ENCODE data around the gene NKAIN2.

Gene NKAIN2

DNA sequence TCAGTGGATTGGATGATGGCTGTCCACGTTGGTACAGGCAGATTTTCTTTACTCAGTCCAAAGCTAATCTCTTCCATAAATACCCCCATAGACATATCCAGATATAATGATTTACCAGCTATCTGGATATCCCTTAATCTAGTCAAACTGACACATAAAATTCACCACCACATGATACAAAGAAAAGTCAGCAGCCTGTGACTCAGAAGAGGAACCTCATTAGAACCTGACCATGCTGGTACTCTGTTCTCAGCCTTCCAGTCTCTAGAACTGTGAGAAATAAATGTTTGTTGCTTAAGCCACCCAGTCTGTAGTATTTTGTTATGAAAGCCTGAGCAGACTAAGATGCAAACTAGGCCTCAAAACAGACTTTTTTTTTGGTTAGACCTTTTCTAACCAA is 727.3 kb downstream of the NKAIN2 start:
- TF ChIP-seq, protein P1, sequence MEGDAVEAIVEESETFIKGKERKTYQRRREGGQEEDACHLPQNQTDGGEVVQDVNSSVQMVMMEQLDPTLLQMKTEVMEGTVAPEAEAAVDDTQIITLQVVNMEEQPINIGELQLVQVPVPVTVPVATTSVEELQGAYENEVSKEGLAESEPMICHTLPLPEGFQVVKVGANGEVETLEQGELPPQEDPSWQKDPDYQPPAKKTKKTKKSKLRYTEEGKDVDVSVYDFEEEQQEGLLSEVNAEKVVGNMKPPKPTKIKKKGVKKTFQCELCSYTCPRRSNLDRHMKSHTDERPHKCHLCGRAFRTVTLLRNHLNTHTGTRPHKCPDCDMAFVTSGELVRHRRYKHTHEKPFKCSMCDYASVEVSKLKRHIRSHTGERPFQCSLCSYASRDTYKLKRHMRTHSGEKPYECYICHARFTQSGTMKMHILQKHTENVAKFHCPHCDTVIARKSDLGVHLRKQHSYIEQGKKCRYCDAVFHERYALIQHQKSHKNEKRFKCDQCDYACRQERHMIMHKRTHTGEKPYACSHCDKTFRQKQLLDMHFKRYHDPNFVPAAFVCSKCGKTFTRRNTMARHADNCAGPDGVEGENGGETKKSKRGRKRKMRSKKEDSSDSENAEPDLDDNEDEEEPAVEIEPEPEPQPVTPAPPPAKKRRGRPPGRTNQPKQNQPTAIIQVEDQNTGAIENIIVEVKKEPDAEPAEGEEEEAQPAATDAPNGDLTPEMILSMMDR (IDR thresholded peaks at IDR 0.05; ENCODE audit: low read depth, low read length) = no peak
- H3K4me3 ChIP-seq (ENCODE audit: low read depth, low read length) = no peak overlapping the region

DNA sequence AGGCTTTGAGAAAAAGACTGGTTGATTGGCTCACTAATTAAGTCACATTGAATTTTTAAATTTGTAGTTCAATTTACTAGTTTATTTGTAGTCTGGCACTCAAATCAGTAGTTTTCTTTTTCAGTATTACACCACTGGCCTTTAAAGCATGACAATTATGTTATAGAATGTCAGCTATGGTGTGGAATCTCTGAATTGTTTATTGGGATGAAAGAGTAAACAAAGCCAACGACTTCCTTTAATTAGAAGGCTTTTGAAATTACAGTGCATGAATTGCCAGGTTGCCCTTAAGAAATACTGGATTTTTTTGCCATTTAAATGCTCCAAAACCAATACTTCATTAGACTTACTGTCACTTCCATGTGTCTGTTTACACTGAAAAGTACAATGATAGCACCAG is 731.6 kb downstream of the NKAIN2 start:
- no peak overlapping the region for H3K4me3 ChIP-seq (ENCODE audit: low read depth, low read length)
- TF ChIP-seq, protein P1 (IDR thresholded peaks at IDR 0.05; ENCODE audit: low read depth, low read length) = no peak

DNA sequence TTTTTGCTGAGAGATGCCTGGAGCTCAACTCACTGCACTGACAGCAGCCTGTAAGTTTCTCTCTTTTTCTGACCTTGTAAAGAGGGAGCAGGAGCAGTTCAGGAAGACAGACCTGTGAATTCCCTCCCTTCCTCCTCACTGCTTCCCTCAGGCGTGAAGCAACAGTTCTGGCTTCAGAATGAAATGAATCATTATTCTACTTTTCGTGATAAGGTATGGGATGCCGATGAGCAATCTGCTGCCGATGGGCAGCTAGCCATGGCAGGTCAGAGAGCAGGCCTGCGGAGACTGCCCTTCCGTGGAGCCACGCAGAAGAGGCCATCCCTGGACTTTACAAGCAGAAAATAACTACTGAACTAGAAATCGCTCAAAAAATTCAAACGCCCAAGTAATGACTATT is 732.1 kb downstream of the NKAIN2 start:
- no peak overlapping the region for H3K4me3 ChIP-seq (ENCODE audit: low read depth, low read length)
- TF ChIP-seq, protein P1 (IDR thresholded peaks at IDR 0.05; ENCODE audit: low read depth, low read length) = no peak

DNA sequence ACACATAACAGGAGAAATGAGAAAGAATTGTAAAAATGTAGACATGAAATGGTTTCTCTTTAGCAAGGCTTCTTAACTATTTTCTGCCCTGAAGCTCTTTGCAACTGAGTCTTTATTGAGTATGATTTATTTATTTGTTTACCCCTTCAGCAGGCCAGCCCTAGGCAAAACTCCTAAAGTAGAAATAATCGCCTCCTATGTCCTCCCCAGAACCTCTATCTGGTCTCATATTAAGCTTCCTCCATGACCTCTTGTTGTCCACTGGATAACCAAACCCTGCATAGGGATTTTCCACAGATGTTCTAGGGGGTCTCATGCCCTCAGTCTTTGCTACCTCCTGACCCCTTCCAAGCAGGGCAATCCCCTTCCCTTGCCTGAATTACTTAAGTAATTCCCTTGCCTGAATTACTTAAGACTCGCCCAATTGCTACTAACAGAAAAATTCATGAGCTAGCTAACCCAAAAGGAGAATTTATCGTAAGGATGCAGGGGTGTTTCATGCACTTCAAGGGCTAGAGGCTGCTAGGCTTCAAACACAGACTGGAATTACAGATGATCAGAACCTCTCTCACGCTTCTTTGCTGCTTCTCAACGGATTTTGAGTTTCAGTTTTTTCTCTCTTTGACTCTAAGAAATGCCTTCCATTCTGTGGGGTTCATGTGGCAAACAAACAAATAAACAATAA is 732.6 kb downstream of the NKAIN2 start:
- TF ChIP-seq, protein P1 (IDR thresholded peaks at IDR 0.05; ENCODE audit: low read depth, low read length) = no peak
- no peak overlapping the region for H3K4me3 ChIP-seq (ENCODE audit: low read depth, low read length)

DNA sequence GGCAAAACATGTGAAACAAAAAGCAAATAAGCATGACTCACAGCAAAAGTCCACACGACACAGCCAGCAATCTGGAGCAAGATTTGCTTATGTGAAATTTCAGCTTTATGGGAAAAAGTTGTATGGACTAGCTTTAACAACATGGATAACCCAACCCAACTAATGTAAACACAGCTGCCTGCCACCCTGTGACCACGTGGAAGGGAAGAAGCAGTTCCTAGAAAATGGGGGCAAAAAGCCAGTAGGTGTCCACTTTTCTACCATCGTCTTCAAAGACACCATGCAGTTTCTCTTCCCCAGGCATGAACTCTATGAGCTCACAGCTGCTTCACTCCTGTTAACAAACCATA is 733.2 kb downstream of the NKAIN2 start:
- TF ChIP-seq, protein P1 (IDR thresholded peaks at IDR 0.05; ENCODE audit: low read depth, low read length) = no peak
- H3K4me3 ChIP-seq (ENCODE audit: low read depth, low read length) = no peak overlapping the region

DNA sequence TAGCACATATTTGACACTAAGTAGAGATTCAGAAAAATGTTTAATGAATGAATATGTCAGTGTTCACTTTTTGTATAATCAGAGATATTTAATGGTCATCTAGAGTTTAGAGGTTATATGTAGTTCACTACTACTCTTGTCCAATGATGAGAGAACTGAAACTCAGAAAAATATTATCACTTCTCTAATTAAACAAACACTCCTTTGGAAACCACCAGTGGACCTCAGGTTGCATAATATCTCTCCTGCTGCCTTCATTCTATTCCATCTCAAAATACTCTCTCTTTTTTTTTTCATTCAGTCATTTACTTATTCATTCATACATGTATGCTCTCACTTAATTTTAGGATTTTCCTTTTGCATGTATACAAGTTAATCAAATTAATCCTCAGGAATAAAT is 735.4 kb downstream of the NKAIN2 start:
- TF ChIP-seq, protein P1 (IDR thresholded peaks at IDR 0.05; ENCODE audit: low read depth, low read length) = no peak
- no peak overlapping the region for H3K4me3 ChIP-seq (ENCODE audit: low read depth, low read length)

DNA sequence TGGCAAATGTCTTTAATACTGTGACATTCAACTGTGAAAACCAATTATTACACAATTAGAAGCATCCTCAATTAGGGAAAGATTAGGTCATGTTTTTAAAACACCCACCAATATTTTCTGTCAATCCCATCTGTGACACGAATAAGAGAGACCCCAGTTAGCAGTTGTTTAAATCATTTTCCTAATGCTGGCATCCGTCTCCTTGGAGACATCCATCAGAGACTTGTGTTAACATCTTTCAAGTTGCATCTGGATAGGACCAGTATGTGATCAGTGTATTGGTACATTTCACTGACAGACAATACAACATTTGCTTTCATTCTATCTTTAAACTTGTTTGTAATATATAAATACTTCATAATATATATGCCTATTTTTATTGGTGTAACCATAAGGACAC is 737.9 kb downstream of the NKAIN2 start:
- TF ChIP-seq, protein P1 (IDR thresholded peaks at IDR 0.05; ENCODE audit: low read depth, low read length) = no peak

More for the DNA sequence above, 737.9 kb downstream of the NKAIN2 start:
- no peak overlapping the region for H3K4me3 ChIP-seq (ENCODE audit: low read depth, low read length)
